Psoas muscle (tissue), 8 donors: ENCODE measurements around the gene SLC22A31. TPM values are rescaled to one million over a fixed set of nuclear protein-coding genes. Genes with fewer than 3 reads are reported as not detected.

ENCODE experiments used
- ATAC-seq, 4 donors: fragments of 200-7000 bp; cut with Tn5 transposase; one replicate each; pipeline ENCODE4 v1.9.1; 2020; ENCODE audit warnings: moderate library complexity in 3 of 4, mild to moderate bottlenecking in 2 of 4
- DNase-seq, 2 donors: peaks; one replicate each; pipeline ENCODE4 v3.0.0-alpha.2; 2020
- H3K27ac ChIP-seq: fragments of 200-600 bp; one replicate; pipeline ENCODE4 v1.8.0; 2022
- H3K27me3 ChIP-seq, 3 donors: fragments of 200-600 bp in 1 of 3; one replicate each; pipeline versions ENCODE4 v1.6.1 to v1.8.0; 2013 to 2022; ENCODE audit warnings: low read length in 2 of 3, mild to moderate bottlenecking in 2 of 3, moderate library complexity in 1 of 3; ENCODE audit not compliant: insufficient read depth in 3 of 3
- H3K36me3 ChIP-seq, 2 donors: fragments of 200-600 bp in 1 of 2; one replicate each; pipeline versions ENCODE4 v1.6.1 to v1.8.0; 2013 to 2022; ENCODE audit warnings: low read depth in 1 of 2, mild to moderate bottlenecking in 1 of 2, moderate library complexity in 1 of 2; ENCODE audit not compliant: insufficient read depth in 1 of 2
- H3K4me1 ChIP-seq: fragments of 200-600 bp; one replicate; pipeline ENCODE4 v1.8.0; 2022
- H3K4me3 ChIP-seq: fragments of 200-600 bp; one replicate; pipeline ENCODE4 v1.8.0; 2022; ENCODE audit warnings: mild to moderate bottlenecking
- H3K9me3 ChIP-seq: fragments of 200-600 bp; one replicate; pipeline ENCODE4 v1.8.0; 2022
- CTCF ChIP-seq: fragments of 200-600 bp; IDR thresholded peaks from one replicate; pipeline ENCODE4 v1.8.0; 2022; ENCODE audit warnings: antibody characterized with exemption
- WGBS, 3 donors: extraction: QIAGEN DNeasy Blood & Tissue Kit; methylation state at CpG; one replicate each; pipeline versions ENCODE4 v1.1.6 to v1.1.7; 2013; 5-methylcytosine and 5-hydroxymethylcytosine counted together
- intact Hi-C, 2 donors: fragments of 100-400 bp; cut with DNase I; formaldehyde crosslinking; loops; one replicate each; pipeline versions ENCODE4 v1.11.0 to v1.14.2; 2022
- polyA plus RNA-seq, 3 donors: library from polyadenylated mRNA; stranded (reverse); fragments of 200-250 nt; gene quantifications; one replicate each; pipeline ENCODE4 v1.2.3, GENCODE V29; 2013
- total RNA-seq, 4 donors: library from RNA; stranded (reverse); fragmentation: NEBNext Ultra II Directional in 2 of 4; extraction: Animal tissue kit (Norgen Biotek cat#: 25700) in 2 of 4; gene quantifications; one replicate each; pipeline versions ENCODE4 v1.2.1 to v1.2.4, GENCODE V29; 2021 to 2023
- donor health status: healthy with polysubstance abuse.
- donor health status: DM: no; HTN: no; CAD: no; lungs with moderate emphysema.
- donor health status: Bipolar disorder and iron deficiency.
- donor health status: healthy.
- donor health status: DM: yes; HTN: yes; CAD: no.
- donor health status: DM: no; HTN: no; CAD: no.
- donor health status: DM: no; HTN: no; CAD: no.
- donor health status: DM: yes; HTN: yes; CAD: no.

SLC22A31 gene
- total and polyA plus RNA-seq, 7 donors = 0.03 TPM; not detected in 6

- no peaks in the 10 kb centered on the region for H3K9me3 ChIP-seq
- no peak for TF ChIP-seq CTCF
- no peak overlapping the region for H3K27ac ChIP-seq
- WGBS, 3 donors = 75 to 77% (median 76%) methylated on average over 11 of the region's 11 CpGs
- peaks cover 7% of the 10 kb centered on the region for H3K4me1 ChIP-seq
- H3K4me3 ChIP-seq = no peak overlapping the region
- ATAC-seq (no peak), DNase-seq (no peak)
- H3K27me3 ChIP-seq = peaks cover 2 to 26% (median 2%) of the 10 kb centered on the region in 3 donors
- no peaks in the 10 kb centered on the region for H3K36me3 ChIP-seq
- intact Hi-C loops = loop anchor here (5.0 to 10.0 kb wide), 3 partner anchors 116 to 473 kb away; partner anchors contain the start of gene ACSF3 (in 1 of the 2)
Observed at GRCh38 chr16:89210165-89210903, 10.0 kb upstream of the SLC22A31 start.

GRCh38 chr16:89209522-89210044, 9.2 kb upstream of the SLC22A31 start:
- Histone ChIP-seq H3K27me3 (peaks cover 2 to 32% (median 2%) of the 10 kb centered on the region in 3 donors), H3K4me3 (no peak overlapping the region), H3K9me3 (no peaks in the 10 kb centered on the region), H3K4me1 (no peaks in the 10 kb centered on the region), H3K27ac (no peak overlapping the region), H3K36me3 (no peaks in the 10 kb centered on the region)
- ATAC-seq (no peak), DNase-seq (no peak)
- intact Hi-C loops = loop anchor here (5.0 to 10.0 kb wide), 3 partner anchors 115 to 472 kb away; partner anchors contain the start of gene ACSF3 (in 1 of the 2)
- WGBS, 3 donors = 60 to 70% (median 65%) methylated on average over 15 of the region's 15 CpGs
- TF ChIP-seq CTCF = no peak

- ATAC-seq (no peak), DNase-seq (no peak)
- WGBS, 3 donors = 88 to 91% (median 90%) methylated on average over 4 of the region's 4 CpGs
- peaks cover 4 to 48% (median 5%) of the 10 kb centered on the region in 3 donors for H3K27me3 ChIP-seq
- intact Hi-C loops = no loop called here
- no peak overlapping the region for H3K27ac ChIP-seq
- no peak overlapping the region for H3K4me3 ChIP-seq
- TF ChIP-seq CTCF = no peak
- no peaks in the 10 kb centered on the region for H3K9me3 ChIP-seq
- H3K4me1 ChIP-seq = no peaks in the 10 kb centered on the region
- no peaks in the 10 kb centered on the region for H3K36me3 ChIP-seq
Observed at GRCh38 chr16:89207993-89208392, 7.7 kb upstream of the SLC22A31 start.

- DNase-seq (peak in 1 of 2 donors; percentile 21), ATAC-seq (no peak)
- H3K9me3 ChIP-seq = no peaks in the 10 kb centered on the region
- intact Hi-C loops = no loop called here
- H3K27me3 ChIP-seq = peaks cover 5 to 85% (median 29%) of the 10 kb centered on the region in 3 donors
- no peaks in the 10 kb centered on the region for H3K4me1 ChIP-seq
- H3K36me3 ChIP-seq = no peaks in the 10 kb centered on the region
- 45 to 46% (median 46%) methylated on average over 41 to 49 of the region's 49 CpGs for WGBS, 3 donors
- no peak for TF ChIP-seq CTCF
- no peak overlapping the region for H3K27ac ChIP-seq
- peak overlapping the region; percentile 48 for H3K4me3 ChIP-seq
Observed at GRCh38 chr16:89202422-89203215, 2.3 kb upstream of the SLC22A31 start.
